K562 treated with DMSO at 1 percent for 48 hours (cell line): ENCODE measurements around the gene ACSL6. TPM values are rescaled to one million over a fixed set of nuclear protein-coding genes. Genes with fewer than 3 reads are reported as not detected.

Experiments used
- total RNA-seq: library from RNA; unstranded; fragments of 300-600 nt; gene quantifications from 2 replicates; pipeline ENCODE4 v1.2.3, GENCODE V29; 2022; ENCODE audit warnings: low replicate concordance; ENCODE audit errors: extremely low read depth

The ACSL6 gene
- total RNA-seq: not detected in 2 replicates

GRCh38 chr5:132011622-132012343, at the start of gene ACSL6:
Gene ACSL6, minus strand, starts transcription at chr5:132011658. Its CDS starts 105 bp downstream, at chr5:132011553.

GRCh38 chr5:132060501-132061161, 49.2 kb upstream of the ACSL6 start, which contains the start of gene IL3:
Gene IL3, plus strand, starts transcription at chr5:132060655. Its CDS starts 52 bp downstream, at chr5:132060707.

GRCh38 chr5:131945551-131946168, 65.8 kb downstream of the ACSL6 start, which contains the start of gene MEIKIN:
Gene MEIKIN, minus strand, starts transcription at chr5:131945663. Its CDS starts 158 bp downstream, at chr5:131945505.

Other genes starting within 250 kb of the ACSL6 start
- gene FNIP1, start 214.6 kb downstream of the ACSL6 start, total RNA-seq: not detected in 2 replicates
- not detected in 2 replicates for gene MEIKIN, start 66.0 kb downstream of the ACSL6 start, total RNA-seq
- gene IL3, start 49.0 kb upstream of the ACSL6 start, total RNA-seq: not detected in 2 replicates
- gene CSF2, start 62.1 kb upstream of the ACSL6 start, total RNA-seq: not detected in 2 replicates
- not detected in 2 replicates for gene P4HA2, start 216.2 kb upstream of the ACSL6 start, total RNA-seq
- not detected in 2 replicates for gene PDLIM4, start 246.0 kb upstream of the ACSL6 start, total RNA-seq